SK-N-SH treated with all-trans-retinoic acid at 6 μM for 48 hours (cell line): ENCODE results near the gene RRP1.

Experiments
- ATAC-seq: fragments of 200-7000 bp; cut with Tn5 transposase; 3 replicates; pipeline ENCODE4 v1.9.1; 2020; ENCODE audit warnings: mild to moderate bottlenecking, moderate library complexity
- ARNTL ChIP-seq: fragments of 450-650 bp; formaldehyde crosslinking; IDR thresholded peaks from 2 replicates; pipeline ENCODE4 v1.5.0; 2020; ENCODE audit warnings: low read depth, mild to moderate bottlenecking, moderate library complexity, borderline replicate concordance
- BACH2 ChIP-seq: fragments of 250-450 bp; sonication (Bioruptor Pico); IDR thresholded peaks from 2 replicates; pipeline ENCODE4 v1.9.0; 2021; ENCODE audit warnings: mild to moderate bottlenecking, borderline replicate concordance
- CSDC2 ChIP-seq: fragments of 250-450 bp; sonication (Bioruptor Pico); IDR thresholded peaks from 2 replicates; pipeline ENCODE4 v1.5.0; 2020; ENCODE audit warnings: mild to moderate bottlenecking, moderate library complexity
- CSRNP3 ChIP-seq: fragments of 250-450 bp; sonication (Bioruptor Pico); IDR thresholded peaks from 2 replicates; pipeline ENCODE4 v1.5.1; 2021; ENCODE audit warnings: mild to moderate bottlenecking, moderate library complexity
- GLIS3 ChIP-seq: fragments of 250-450 bp; sonication (Bioruptor Pico); IDR thresholded peaks from 2 replicates; pipeline ENCODE4 v1.5.0; 2020; ENCODE audit warnings: mild to moderate bottlenecking, moderate library complexity
- ISL1 ChIP-seq: fragments of 250-450 bp; sonication (Bioruptor Pico); IDR thresholded peaks from 2 replicates; pipeline ENCODE4 v2.1.2; 2022; ENCODE audit warnings: mild to moderate bottlenecking, moderate library complexity
- OSR1 ChIP-seq: fragments of 250-450 bp; sonication (Bioruptor Pico); IDR thresholded peaks from 2 replicates; pipeline ENCODE4 v1.8.0; 2022; ENCODE audit warnings: moderate library complexity, mild to moderate bottlenecking, inconsistent platforms
- PATZ1 ChIP-seq: fragments of 250-450 bp; sonication (Bioruptor Pico); IDR thresholded peaks from 2 replicates; pipeline ENCODE4 v1.8.0; 2020; ENCODE audit warnings: mild to moderate bottlenecking, moderate library complexity, borderline replicate concordance
- POU6F1 ChIP-seq: fragments of 250-450 bp; sonication (Bioruptor Pico); IDR thresholded peaks from 2 replicates; pipeline ENCODE4 v1.8.0; 2021; ENCODE audit warnings: low read depth, mild to moderate bottlenecking, moderate library complexity, borderline replicate concordance
- PPARA ChIP-seq: fragments of 250-450 bp; sonication (Bioruptor Pico); IDR thresholded peaks from 2 replicates; pipeline ENCODE4 v1.5.0; 2020; ENCODE audit warnings: mild to moderate bottlenecking, borderline replicate concordance
- RARB ChIP-seq: fragments of 250-450 bp; sonication (Bioruptor Pico); IDR thresholded peaks from 2 replicates; pipeline ENCODE4 v1.8.0; 2021; ENCODE audit warnings: mild to moderate bottlenecking, moderate library complexity
- SNAI2 ChIP-seq: fragments of 250-450 bp; sonication (Bioruptor Pico); IDR thresholded peaks from 2 replicates; pipeline ENCODE4 v1.5.0; 2020; ENCODE audit warnings: mild to moderate bottlenecking, moderate library complexity
- TCF4 ChIP-seq: fragments of 250-450 bp; sonication (Bioruptor Pico); IDR thresholded peaks from 2 replicates; pipeline ENCODE4 v1.8.0; 2021; ENCODE audit warnings: mild to moderate bottlenecking, moderate library complexity, borderline replicate concordance
- TOX ChIP-seq: fragments of 250-450 bp; sonication (Bioruptor Pico); IDR thresholded peaks from 2 replicates; pipeline ENCODE4 v1.8.0; 2021; ENCODE audit warnings: mild to moderate bottlenecking, moderate library complexity, borderline replicate concordance
- ZC3H10 ChIP-seq: fragments of 250-450 bp; sonication (Bioruptor Pico); IDR thresholded peaks from 2 replicates; pipeline ENCODE4 v1.5.1; 2021; ENCODE audit warnings: mild to moderate bottlenecking, moderate library complexity
- ZFP3 ChIP-seq: fragments of 250-450 bp; sonication (Bioruptor Pico); IDR thresholded peaks from 2 replicates; pipeline ENCODE4 v1.5.0; 2020; ENCODE audit warnings: mild to moderate bottlenecking, moderate library complexity
- ZFP30 ChIP-seq: fragments of 450-650 bp; formaldehyde crosslinking; IDR thresholded peaks from 2 replicates; pipeline ENCODE4 v1.5.0; 2022; ENCODE audit warnings: mild to moderate bottlenecking, moderate library complexity
- ZNF565 ChIP-seq: fragments of 450-650 bp; formaldehyde crosslinking; conservative IDR thresholded peaks from 2 replicates; pipeline ENCODE4 v1.5.0; 2020; ENCODE audit warnings: low read depth, mild to moderate bottlenecking, moderate library complexity
- ZNF70 ChIP-seq: fragments of 450-650 bp; formaldehyde crosslinking; IDR thresholded peaks from 2 replicates; pipeline ENCODE4 v1.5.0; 2020; ENCODE audit warnings: mild to moderate bottlenecking, moderate library complexity
- ZNF8 ChIP-seq: fragments of 450-650 bp; formaldehyde crosslinking; IDR thresholded peaks from 2 replicates; pipeline ENCODE4 v1.5.0; 2020; ENCODE audit warnings: mild to moderate bottlenecking, moderate library complexity
- TF ChIP-seq, protein P1 (sequence below): fragments of 250-450 bp; sonication (Bioruptor Pico); IDR thresholded peaks from 2 replicates; pipeline ENCODE4 v1.5.1; 2020; ENCODE audit warnings: low read depth, mild to moderate bottlenecking, moderate library complexity
- TF ChIP-seq, protein P2 (sequence below): fragments of 250-450 bp; sonication (Bioruptor Pico); IDR thresholded peaks from 2 replicates; pipeline ENCODE4 v1.5.0; 2020; ENCODE audit warnings: mild to moderate bottlenecking, moderate library complexity

Gene RRP1

GRCh38 chr21:43781846-43782245 is 7.5 kb upstream of the RRP1 start:
- no peak for ATAC-seq
- TF ChIP-seq, protein P1, sequence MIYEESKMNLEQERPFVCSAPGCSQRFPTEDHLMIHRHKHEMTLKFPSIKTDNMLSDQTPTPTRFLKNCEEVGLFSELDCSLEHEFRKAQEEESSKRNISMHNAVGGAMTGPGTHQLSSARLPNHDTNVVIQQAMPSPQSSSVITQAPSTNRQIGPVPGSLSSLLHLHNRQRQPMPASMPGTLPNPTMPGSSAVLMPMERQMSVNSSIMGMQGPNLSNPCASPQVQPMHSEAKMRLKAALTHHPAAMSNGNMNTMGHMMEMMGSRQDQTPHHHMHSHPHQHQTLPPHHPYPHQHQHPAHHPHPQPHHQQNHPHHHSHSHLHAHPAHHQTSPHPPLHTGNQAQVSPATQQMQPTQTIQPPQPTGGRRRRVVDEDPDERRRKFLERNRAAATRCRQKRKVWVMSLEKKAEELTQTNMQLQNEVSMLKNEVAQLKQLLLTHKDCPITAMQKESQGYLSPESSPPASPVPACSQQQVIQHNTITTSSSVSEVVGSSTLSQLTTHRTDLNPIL (CRISPR knock-in tag): no peak
- TF ChIP-seq PPARA (CRISPR knock-in tag): no peak

GRCh38 chr21:43782431-43783097 is 6.8 kb upstream of the RRP1 start:
- no peak for TF ChIP-seq ARNTL (CRISPR knock-in tag)
- no peak for TF ChIP-seq TOX (CRISPR knock-in tag)
- TF ChIP-seq GLIS3 (CRISPR knock-in tag): no peak
- no peak for TF ChIP-seq ZC3H10
- no peak for TF ChIP-seq ZNF565 (CRISPR knock-in tag)
- TF ChIP-seq, protein P1 (CRISPR knock-in tag): no peak
- TF ChIP-seq SNAI2 (CRISPR knock-in tag): no peak
- no peak for TF ChIP-seq ZFP3 (CRISPR knock-in tag)
- ATAC-seq: no peak

DNA sequence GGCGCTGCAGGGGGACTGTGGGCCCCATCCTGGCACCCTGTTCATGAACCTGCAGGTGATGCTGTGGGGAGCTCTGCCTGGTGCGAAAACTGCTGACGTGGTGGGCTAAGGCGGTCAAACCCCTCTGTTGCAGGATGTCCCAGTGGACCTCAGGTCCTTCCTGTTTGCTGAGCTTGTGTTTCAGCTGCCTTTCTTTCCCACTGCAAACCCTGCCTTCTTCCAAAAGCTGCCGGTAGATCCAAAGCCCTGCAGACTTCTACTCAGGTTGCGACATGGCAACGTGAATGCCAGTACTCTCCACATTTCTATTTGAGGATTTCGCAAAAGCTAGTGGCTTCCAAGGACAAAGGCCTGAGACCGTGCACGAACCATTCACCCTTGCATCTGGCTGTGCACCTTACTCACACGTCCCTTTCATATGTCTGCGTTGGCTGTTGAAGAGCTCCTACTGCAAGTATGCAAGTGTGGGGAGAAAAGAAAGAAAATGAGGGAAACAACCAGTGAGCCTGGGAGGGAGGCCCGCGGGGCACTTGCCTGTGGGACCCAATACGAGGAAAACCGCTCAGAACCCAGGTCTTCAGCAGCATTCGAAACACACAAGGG is 6.2 kb upstream of the RRP1 start:
- TF ChIP-seq SNAI2 (CRISPR knock-in tag): no peak
- no peak for TF ChIP-seq RARB (CRISPR knock-in tag)
- TF ChIP-seq PATZ1: no peak
- TF ChIP-seq OSR1: no peak
- no peak for TF ChIP-seq ZNF70 (CRISPR knock-in tag)
- TF ChIP-seq BACH2 (CRISPR knock-in tag): no peak
- TF ChIP-seq CSDC2 (CRISPR knock-in tag): no peak
- TF ChIP-seq POU6F1 (CRISPR knock-in tag): no peak
- TF ChIP-seq PPARA (CRISPR knock-in tag): no peak
- no peak for TF ChIP-seq ZFP3 (CRISPR knock-in tag)
- TF ChIP-seq, protein P1 (CRISPR knock-in tag): no peak
- no peak for TF ChIP-seq ZFP30 (CRISPR knock-in tag)
- TF ChIP-seq ZNF565 (CRISPR knock-in tag): no peak
- no peak for TF ChIP-seq GLIS3 (CRISPR knock-in tag)
- no peak for TF ChIP-seq ARNTL (CRISPR knock-in tag)
- ATAC-seq: no peak

DNA sequence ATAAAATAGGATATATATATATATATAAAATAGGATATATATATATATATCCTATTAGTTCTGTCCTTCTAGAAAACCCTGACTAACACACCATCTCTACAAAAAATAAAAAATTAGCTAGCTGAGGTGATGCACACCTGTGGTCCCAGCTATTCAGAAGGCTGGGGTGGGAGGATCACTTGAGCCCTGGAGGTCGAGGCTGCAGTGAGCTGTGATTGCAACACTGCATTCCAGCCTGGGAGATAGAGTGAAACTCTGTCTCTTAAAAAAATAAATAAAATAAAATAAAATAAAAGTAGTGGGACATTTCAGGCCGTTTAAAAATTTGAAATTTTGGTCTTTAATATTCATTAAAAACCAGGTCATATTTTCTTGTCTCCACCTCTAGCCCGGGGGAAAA is 4.2 kb upstream of the RRP1 start:
- no peak for ATAC-seq
- TF ChIP-seq CSRNP3 (CRISPR knock-in tag) (no peak), TCF4 (CRISPR knock-in tag) (no peak), TOX (CRISPR knock-in tag) (no peak), ISL1 (CRISPR knock-in tag) (no peak), OSR1 (no peak), ZNF8 (CRISPR knock-in tag) (no peak), ZNF70 (CRISPR knock-in tag) (no peak), ZFP3 (CRISPR knock-in tag) (no peak)
- TF ChIP-seq, protein P2, sequence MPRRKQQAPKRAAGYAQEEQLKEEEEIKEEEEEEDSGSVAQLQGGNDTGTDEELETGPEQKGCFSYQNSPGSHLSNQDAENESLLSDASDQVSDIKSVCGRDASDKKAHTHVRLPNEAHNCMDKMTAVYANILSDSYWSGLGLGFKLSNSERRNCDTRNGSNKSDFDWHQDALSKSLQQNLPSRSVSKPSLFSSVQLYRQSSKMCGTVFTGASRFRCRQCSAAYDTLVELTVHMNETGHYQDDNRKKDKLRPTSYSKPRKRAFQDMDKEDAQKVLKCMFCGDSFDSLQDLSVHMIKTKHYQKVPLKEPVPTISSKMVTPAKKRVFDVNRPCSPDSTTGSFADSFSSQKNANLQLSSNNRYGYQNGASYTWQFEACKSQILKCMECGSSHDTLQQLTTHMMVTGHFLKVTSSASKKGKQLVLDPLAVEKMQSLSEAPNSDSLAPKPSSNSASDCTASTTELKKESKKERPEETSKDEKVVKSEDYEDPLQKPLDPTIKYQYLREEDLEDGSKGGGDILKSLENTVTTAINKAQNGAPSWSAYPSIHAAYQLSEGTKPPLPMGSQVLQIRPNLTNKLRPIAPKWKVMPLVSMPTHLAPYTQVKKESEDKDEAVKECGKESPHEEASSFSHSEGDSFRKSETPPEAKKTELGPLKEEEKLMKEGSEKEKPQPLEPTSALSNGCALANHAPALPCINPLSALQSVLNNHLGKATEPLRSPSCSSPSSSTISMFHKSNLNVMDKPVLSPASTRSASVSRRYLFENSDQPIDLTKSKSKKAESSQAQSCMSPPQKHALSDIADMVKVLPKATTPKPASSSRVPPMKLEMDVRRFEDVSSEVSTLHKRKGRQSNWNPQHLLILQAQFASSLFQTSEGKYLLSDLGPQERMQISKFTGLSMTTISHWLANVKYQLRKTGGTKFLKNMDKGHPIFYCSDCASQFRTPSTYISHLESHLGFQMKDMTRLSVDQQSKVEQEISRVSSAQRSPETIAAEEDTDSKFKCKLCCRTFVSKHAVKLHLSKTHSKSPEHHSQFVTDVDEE: no peak
